ENCODE measurements around the gene GPN1.
"Not testable (repeated sequence)": the region's sequence is repeated elsewhere in the genome, so short reads cannot be mapped to it uniquely, and the experiment has no call there.

The GPN1 gene

DNA sequence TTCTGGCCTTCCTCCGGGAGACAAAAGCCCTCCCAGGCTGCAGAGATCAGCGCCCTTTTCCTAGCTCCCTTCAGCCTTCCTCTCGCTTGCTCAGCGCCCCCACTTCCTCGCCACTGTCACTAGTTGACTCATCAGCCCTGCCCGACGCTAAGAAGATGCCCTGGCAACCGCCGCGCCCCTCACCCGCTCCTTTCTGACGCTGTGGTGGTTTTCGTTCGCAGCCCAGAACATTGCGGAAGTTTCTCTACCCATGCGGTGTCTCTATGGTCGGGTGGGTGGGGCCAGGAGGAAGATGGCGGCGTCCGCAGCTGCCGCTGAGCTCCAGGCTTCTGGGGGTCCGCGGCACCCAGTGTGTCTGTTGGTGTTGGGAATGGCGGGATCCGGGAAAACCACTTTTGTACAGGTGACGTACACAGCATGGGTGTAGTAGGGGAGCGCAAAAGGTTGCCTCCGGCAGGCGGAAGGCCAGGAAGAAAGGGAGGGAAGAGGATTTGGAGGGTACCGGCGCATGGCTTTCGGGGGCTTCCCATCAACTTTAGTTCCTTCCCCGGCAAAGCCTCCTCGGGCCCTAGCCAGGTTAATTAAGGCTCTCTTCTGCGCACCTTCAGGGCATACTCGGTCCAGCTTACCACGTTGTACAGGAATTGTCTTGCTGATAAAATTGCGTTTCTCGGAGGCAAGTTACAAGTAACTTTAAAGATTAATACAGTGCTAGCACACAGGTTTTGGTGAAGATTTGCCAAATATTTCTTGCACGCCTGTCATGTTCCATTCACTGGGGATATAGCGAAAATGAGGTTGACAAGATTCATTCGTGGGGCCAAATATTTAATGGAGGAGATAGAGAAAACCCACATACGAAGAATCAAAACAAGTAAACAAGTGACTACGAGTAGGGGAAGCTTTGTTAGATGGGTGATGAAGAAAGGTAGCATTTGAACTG, at the start of gene GPN1, which contains the start of gene CCDC121:
Gene GPN1 (plus strand): TSS at position 284 of the 943 bp plus-strand sequence. CDS start 9 bp downstream, at position 293.
Gene CCDC121 (minus strand): TSS at position 246 of the 943 bp plus-strand sequence. CDS start 1,213 bp downstream, outside the sequence.
- peak; percentile 96 for DNase-seq

DNA sequence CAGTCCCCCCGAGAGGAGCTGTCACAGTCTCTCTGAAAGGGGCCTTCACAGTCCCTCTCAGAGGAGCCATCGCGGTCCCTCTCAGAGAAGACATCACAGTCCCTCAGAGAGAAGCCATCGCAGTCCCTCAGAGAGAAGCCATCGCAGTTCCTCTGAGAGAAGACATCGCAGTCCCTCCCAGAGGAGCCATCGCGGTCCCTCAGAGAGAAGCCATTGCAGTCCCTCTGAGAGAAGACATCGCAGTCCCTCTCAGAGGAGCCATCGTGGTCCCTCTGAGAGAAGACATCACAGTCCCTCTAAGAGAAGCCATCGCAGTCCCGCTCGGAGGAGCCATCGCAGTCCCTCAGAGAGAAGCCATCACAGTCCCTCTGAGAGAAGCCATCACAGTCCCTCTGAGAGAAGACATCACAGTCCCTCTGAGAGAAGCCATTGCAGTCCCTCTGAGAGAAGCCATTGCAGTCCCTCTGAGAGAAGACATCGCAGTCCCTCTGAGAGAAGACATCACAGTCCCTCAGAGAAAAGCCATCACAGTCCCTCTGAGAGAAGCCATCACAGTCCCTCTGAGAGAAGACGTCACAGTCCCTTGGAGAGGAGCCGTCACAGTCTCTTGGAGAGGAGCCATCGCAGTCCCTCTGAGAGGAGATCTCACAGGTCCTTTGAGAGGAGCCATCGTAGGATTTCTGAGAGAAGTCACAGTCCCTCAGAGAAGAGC, 47.3 kb upstream of the GPN1 start:
- no peak for DNase-seq

DNA sequence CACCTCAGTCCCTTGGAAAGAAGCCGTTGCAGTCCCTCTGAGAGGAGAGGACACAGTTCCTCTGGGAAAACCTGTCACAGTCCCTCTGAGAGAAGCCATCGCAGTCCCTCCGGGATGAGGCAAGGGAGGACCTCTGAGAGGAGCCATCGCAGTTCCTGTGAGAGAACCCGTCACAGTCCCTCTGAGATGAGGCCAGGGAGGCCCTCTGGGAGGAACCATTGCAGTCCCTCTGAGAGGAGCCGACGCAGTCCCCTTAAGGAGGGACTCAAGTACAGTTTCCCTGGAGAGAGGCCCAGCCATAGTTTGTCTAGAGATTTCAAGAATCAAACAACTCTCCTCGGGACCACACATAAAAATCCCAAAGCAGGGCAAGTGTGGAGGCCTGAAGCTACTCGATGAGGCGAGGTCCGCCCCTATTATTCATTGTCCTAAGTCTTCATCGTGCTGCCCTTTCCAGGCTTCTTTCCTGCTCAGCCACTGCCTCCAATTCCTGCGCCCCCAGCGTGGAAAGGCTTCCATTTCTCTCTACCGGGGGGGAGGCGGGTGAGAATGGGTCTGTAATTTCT, 46.6 kb upstream of the GPN1 start:
- no peak for DNase-seq

DNA sequence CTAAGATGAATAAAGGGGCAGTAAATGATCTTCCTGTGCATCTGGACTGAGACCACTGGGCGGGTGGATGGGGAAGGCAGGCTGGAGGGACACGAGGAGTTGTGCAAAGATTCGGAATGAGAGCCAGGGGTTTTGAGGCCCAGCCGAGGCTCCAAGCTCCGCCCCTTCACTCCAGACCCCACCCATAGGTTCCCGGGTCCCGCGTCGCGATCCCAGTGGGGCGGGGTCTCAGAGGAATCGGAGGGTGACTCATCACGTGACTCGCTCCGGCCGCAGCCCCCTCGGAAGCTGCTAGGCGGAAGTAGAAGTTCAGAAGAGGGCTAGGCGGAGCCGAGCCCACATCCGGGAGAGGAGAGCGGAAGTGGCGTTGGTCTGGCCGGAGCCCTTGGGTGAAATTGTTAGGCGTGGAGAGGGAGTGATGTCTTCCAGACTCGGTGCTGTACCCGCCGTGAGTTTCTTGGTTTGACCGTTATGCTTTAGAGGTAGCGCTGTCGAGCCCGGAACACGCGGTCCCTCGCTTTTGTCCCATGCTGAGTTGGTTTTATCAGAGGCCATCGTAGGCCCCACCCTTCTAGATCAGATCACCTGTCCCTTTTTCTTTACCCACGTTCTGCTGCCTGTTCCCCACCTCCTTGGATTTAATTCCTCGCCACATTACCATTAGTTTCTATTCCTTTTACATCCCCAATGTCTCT, 46.0 kb upstream of the GPN1 start, which contains the start of gene ZNF512:
Gene ZNF512 (plus strand): TSS at position 348 of the 695 bp plus-strand sequence. CDS start 71 bp downstream, at position 419.
- DNase-seq = peak; percentile 96

DNA sequence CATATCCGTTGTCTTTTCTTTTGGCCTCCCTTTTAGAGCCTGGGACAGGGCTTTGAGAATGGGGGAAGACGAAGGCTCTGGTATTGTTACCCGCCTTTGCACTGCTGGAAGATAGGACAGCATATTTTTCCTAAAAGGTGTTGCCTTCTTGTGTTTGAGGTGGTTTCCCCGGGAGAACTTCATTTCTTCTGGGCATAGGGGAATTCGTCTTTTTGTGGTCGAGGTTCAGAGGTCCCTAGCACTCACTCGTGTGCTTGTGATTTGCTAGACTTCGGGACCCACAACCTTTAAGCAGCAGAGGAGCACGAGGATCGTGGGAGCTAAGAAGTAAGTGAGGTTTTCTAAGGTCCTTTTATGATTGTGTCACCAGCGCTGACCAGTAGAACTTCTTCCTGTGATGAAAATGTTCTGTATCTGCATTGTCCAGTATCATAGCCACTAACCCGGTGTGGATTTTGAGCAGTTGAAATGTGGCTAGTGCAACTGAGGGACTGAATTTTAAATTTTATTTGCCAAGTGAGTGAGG, 45.4 kb upstream of the GPN1 start:
- no peak for DNase-seq

DNA sequence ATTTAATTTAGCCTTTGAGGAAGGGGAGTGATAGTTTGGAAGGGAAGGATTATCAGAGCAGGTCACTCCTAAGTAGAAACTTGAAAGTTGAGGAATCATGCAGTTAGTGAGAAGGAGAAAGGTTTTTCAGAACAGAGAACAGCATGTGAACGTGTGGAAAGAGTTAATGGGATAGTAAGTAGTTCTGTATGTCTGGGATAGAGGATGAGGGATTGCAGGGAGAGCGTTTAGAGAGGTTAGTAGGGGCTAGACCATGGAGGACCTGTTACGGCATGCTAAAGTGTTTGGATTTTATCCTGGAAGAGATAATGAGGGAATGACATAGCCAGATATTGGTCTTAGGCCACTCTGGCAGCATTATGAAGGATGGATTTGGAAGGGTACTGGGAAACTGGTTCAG, 44.3 kb upstream of the GPN1 start:
- no peak for DNase-seq

DNA sequence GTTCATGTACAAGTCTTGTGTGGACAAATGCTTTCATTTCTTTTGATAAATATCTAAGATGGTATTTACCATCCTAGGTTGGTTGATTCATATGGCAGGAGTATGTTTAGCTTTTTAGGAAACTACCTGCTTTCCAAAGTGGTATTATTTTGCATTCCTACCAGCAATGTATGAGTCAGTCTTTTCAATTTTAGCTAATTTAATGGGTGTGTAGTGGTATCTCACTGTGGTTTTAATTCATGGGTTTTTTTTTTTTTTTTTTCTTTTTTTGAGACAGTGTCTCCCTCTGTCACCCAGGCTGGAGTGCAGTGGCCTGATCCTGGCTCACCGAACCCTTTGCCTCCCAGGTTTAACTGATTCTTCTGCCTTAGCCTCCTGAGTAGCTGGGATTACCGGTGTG, 41.8 kb upstream of the GPN1 start:
- no peak for DNase-seq

DNA sequence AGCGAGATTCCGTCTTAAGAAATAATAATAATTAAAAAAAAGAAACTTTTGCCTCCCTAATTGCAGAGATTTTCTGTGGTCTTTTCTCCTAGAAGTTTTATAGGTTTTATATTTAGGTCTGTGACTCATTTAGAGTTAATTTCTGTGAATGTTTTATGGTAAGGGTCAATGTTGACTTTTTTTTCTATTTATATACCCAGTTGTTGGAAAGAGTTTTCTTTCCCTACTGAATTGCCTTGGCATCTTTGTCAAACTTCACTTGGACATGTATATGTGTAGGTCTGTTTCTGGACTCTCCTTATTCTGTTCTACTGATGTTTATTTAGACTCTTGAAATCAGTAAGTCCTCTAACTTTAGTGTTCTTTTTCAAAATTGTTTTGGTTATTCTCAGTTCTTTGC, 40.5 kb upstream of the GPN1 start:
- DNase-seq = no peak

DNA sequence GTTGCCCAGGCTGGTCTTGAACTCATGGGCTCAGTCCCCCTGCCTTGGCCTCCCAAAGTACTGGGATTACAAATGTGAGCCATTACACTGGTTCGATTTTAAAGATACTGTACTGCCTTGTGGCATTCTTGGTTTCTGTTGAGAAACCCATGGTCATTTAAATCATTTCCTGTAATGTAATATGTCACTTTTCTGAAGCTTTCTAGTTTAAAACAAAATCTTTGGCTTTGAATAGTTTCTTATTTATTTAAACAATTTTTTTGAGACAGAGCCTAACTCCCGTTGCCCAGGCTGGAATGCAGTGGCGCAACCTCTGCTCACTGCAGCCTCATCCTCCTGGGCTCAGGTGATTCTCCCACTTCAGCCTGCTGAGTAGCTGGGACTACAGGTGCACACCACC, 37.1 kb upstream of the GPN1 start:
- DNase-seq = no peak

DNA sequence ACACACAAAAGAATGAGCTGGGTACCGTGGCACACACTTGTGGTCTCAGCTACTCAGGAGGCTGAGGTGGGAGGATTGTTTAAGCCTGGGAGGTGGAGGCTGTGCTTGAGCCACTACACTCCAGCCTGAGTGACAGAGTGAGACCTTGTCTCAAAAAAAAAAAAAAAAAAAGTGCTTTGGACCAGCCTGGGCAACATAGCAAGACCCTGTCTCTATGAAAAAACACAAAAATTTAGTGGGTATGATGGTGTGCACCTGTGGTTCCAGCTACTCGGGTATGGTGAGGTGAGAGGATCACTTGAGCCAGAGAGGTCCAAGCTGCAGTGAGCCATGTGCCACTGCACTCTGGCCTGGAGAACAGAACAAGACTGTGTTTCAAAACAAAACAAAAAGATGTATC, 35.6 kb upstream of the GPN1 start:
- no peak for DNase-seq

DNA sequence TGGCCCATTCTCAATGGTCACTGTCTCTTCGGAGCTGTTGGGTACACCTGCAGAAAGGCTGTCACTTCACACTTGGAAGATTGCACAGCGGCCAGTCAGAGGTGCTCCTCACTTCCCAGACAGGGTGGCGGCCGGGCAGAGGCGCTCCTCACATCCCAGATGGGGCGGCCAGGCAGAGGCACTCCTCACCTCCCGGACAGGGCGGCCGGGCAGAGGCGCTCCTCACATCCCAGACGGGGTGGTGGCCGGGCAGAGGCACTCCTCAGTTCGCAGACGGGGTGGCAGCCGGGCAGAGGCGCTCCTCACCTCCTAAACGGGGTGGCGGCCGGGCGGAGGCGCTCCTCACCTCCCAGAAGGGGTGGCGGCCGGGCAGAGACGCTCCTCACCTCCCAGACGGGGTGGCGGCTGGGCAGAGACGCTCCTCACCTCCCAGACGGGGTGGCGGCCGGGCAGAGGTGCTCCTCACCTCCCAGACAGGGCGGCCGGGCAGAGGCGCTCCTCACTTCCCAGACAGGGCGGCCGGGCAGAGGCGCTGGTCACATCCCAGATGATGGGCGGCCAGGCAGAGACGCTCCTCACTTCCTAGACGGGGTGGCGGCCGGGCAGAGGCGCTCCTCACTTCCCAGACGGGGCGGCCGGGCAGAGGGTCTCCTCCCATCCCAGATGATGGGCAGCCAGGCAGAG, 34.7 kb upstream of the GPN1 start:
- not testable (repeated sequence) for DNase-seq

DNA sequence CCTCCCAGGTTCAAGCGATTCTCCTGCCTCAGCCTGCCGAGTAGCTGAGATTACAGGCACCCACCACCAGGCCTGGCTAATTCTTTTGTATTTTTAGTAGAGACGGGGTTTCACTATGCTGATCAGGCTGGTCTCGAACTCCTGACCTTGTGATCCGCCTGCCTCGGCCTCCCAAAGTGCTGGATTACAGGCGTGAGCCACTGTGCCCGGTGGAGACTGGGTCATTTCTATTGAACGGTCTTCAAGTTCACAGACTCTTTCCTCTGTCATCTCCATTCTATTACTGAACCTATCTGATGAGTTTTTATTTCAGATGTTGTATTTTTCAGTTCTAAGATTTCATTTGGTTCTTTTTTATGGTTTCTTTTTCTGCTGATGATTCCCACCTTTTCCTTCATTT, 33.4 kb upstream of the GPN1 start:
- not testable (repeated sequence) for DNase-seq

DNA sequence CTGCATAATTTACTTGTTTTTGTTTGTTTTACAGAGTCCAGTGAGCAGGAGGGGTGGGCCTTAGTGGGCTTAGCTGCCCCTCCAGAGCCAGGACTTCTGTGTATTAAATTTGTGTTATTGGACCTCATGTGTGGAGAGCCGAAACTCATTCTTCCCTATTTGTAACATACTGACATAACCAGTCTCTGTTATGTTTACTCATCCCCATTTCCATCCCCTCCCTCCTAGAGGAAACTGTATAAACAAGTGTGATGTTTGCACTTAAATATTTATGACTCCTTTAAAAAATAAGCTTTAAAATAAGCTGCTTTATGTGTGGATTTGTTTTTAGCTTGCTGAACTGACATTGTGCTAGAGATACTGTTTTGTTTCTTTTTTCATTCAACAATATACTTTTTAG, 32.2 kb upstream of the GPN1 start:
- DNase-seq = no peak

DNA sequence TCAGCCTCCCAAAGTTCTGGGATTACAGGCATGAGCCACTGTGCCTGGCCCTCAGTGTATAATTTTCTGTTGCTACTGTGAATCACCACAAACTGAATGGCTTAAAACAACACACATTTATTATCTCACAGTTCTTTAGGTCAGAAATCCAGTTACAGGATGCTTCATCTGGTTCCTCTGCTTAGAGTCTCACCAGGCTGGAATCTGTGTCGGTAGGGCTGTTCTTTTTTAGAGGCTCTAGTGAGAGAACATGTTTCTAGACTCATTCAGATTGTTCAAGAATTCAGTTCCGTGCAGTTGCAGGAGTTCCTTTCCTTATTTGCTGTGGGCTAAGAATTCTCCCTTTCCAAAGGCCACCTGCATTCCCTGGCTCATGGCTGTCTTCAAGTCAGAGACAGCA, 22.2 kb upstream of the GPN1 start:
- no peak for DNase-seq

DNA sequence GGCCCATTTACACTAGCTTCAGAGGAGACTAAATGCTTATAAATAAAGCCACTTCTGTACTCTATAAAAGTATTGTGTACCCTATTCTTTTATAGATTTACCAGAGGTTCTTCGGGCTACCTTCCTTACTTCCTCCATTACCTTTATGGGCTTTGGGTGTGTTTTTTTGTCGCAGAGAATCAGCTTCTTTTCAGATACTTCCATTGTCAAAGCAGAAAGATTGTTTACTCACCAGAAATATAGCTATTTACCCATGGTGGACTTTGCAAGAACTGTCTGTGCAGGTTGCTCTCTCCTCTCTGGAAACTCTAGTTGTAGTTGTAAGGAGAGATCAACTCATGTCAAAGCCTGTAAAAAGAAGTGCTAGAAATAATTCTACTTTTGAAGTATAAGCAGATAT, 14.9 kb upstream of the GPN1 start:
- no peak for DNase-seq

DNA sequence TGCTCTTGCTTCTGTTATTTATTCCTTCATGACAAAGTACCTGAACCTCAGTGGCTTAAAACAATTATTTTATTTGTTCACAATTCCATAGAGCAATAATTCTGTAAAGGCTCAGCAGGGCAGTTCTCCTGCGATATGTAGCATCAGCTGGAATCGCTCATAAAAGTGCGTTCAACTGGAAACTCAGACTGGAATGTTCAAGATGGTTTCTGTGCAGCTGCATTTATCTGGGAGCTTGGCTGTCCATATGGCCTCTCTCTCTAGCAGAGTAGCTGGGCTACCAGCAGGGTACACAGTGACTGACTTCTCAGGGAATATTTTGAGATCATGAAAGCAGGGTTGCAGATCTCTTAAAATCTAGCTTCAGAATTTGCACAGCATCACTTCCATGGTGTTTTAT, 13.5 kb upstream of the GPN1 start:
- no peak for DNase-seq

DNA sequence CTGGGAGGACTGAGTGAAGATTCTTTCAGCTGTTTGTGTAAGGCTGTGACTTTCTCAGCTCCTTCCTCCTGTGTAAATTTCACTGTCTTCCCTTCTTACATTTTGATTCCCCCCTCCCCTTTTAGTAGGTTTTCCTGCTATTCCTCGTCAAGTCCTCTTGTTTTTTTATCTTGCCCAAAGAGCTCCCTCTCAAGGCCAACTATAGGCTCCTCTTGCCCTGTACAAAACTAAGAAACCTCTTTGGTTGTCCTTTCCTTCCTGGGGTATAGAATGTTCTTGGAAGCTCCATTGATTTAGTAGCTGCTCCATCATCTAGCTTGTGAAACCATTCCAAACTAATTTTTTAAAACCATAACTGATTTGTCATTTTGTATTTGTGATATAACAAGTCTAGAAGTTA, 7.3 kb upstream of the GPN1 start:
- DNase-seq = no peak

DNA sequence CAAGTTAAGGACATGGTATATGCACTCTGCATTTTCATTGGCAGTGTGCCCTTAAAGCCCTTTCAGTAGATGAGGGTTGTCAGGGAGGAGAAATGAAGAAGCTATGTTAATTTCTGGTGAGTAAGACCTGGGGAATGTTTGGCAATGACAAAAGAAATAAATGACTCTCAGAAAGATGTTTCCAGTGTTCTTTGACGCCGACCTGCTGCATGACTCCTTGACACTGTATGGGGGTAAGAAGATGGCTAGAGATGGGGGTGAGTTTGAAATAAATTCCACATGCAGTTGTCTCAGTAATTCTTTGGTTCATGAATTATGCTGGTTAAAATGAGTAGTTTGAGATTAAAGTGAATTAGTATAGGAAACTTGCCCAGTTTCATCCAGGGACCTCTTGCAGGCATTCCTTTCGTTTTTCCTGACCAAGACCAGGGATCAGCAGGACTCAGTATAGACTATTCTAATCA, 5.9 kb upstream of the GPN1 start:
- no peak for DNase-seq

DNA sequence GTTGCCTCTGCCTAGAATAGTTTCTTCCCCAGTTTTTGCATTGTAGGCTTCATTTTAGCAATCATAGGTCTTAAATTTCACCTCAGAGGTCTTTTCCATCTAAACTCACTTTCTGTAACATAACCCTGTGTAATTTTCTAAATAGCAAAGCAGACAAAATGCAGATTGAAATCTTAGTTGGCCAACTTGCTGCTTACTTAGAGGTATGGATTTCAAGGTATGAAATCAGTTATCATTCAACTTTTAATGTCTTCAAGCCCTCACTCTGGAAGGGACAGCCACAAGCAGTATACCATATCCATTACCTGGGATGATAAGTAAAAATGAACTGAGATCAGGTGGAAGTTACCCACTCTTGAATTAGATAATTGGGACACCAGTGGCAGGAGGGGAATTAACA, 3.9 kb upstream of the GPN1 start:
- DNase-seq = no peak

DNA sequence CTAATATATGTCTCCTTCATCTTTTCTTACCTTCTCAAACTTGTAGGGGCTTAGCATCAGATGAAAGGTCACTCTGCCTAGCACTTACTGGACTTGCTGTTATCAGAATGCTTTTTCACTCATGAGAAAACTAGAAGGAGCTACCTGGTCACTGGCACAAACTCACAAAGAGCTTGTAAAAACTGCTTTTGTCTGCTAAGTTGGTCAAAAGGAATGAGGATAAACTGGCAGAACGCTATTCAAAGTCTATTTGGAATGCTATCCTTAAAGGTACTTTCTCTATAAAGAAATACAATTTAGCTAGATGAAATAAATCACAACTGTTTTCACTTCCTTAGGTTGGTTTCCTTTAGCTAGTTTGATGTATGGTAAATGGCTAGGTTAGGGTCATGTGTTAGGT, 2.5 kb upstream of the GPN1 start:
- not testable (repeated sequence) for DNase-seq

DNA sequence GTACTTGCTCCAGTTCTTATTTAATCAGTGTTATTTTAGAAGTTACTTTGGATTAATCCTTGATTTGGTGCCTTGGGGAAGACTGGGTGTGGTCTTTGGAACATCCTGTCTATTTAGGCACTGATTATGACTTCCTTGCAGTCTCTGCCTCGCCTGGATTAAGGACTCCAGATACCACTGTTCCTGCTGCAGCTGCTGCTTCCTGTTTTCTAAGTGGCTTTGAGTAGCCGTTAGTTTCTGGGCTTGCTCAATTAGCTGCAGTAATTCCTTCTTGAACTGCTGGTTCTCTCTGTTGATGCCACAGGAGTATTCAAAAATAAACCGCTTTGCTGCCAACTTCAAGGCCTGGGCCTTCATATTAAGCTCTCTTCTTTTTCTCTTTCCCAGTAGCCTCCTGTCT, 1.9 kb upstream of the GPN1 start:
- DNase-seq = peak; percentile 57

All from islet precursor cell (in vitro differentiated cells).